ENCODE measurements around the gene PDE4B.

- TF ChIP-seq CTCF (IDR thresholded peaks at IDR 0.05) (no peak), POLR2A (IDR thresholded peaks at IDR 0.05) (no peak)
Observed at GRCh38 chr1:66041654-66042053, 249.0 kb downstream of the PDE4B start.

All from lower leg skin (tissue), 3 donors.